DND-41 (cell line): ENCODE results near the gene DPM3.

Experiments
- EZH2 ChIP-seq: IDR thresholded peaks from 3 replicates; pipeline ENCODE4 v1.6.1; 2012; ENCODE audit warnings: borderline replicate concordance, low read depth, mild to moderate bottlenecking, moderate library complexity, low read length, inconsistent platforms; ENCODE audit not compliant: severe bottlenecking
- TF ChIP-seq, protein P1 (sequence below): IDR thresholded peaks from 2 replicates; pipeline ENCODE4 v1.5.1; 2012; ENCODE audit warnings: borderline replicate concordance, low read length, moderate library complexity, mild to moderate bottlenecking; ENCODE audit not compliant: poor library complexity, severe bottlenecking; ENCODE audit errors: extremely low read depth

DNA sequence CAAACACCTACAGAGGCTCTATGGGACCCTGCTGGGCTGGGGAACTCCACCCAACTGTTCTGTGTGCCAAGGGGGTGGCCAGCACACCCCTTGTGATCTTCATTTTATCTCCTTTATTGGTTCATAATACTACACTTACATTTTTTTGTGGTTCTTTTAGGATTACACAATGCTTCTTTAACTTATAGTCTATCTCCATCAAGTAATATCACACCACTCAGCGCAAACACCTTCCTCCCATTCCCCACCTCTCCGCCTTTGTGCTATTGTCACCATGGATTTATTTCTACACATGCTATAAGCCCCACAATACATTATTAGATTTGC lies 45.7 kb downstream of the DPM3 start:
- TF ChIP-seq, protein P1, sequence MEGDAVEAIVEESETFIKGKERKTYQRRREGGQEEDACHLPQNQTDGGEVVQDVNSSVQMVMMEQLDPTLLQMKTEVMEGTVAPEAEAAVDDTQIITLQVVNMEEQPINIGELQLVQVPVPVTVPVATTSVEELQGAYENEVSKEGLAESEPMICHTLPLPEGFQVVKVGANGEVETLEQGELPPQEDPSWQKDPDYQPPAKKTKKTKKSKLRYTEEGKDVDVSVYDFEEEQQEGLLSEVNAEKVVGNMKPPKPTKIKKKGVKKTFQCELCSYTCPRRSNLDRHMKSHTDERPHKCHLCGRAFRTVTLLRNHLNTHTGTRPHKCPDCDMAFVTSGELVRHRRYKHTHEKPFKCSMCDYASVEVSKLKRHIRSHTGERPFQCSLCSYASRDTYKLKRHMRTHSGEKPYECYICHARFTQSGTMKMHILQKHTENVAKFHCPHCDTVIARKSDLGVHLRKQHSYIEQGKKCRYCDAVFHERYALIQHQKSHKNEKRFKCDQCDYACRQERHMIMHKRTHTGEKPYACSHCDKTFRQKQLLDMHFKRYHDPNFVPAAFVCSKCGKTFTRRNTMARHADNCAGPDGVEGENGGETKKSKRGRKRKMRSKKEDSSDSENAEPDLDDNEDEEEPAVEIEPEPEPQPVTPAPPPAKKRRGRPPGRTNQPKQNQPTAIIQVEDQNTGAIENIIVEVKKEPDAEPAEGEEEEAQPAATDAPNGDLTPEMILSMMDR = no peak
- no peak for TF ChIP-seq EZH2
